HL-60 (cell line): ENCODE data around the gene DPM1.
A peak's percentile ranks its signal among the peaks of the same experiment; 100 is the strongest.

Source experiments
- DNase-seq, 2 experiments: peaks; one replicate each; pipeline ENCODE4 v3.0.0-alpha.2; 2010 to 2020; ENCODE audit warnings: low read depth in 1 of 2, low spot score in 1 of 2
- H3K27ac ChIP-seq: fragments of 250-450 bp; sonication (Bioruptor Pico); replicated peaks from 2 replicates; pipeline ENCODE4 v1.5.1; 2020; ENCODE audit warnings: mild to moderate bottlenecking, moderate library complexity
- H3K27me3 ChIP-seq: fragments of 250-450 bp; sonication (Bioruptor Pico); 2 replicates; pipeline ENCODE4 v1.5.1; 2021; ENCODE audit warnings: mild to moderate bottlenecking, moderate library complexity; ENCODE audit not compliant: insufficient read depth, poor library complexity, severe bottlenecking
- H3K4me3 ChIP-seq: replicated peaks from 2 replicates; pipeline ENCODE4 v1.5.1; 2011; ENCODE audit warnings: mild to moderate bottlenecking, control low read depth, low read length; ENCODE audit not compliant: insufficient read depth
- CTCF ChIP-seq: IDR thresholded peaks from one replicate; pipeline ENCODE4 v1.5.1; 2011; ENCODE audit warnings: low read length, control low read depth, inconsistent platforms; ENCODE audit not compliant: insufficient read depth
- GABPA ChIP-seq: IDR thresholded peaks from 2 replicates; pipeline ENCODE4 v1.6.1; 2012; ENCODE audit warnings: low read depth
- POLR2AphosphoS5 ChIP-seq: IDR thresholded peaks from 2 replicates; pipeline ENCODE4 v1.6.1; 2012; ENCODE audit warnings: low read depth
- SPI1 ChIP-seq: IDR thresholded peaks from 2 replicates; pipeline ENCODE4 v1.6.1; 2012; ENCODE audit warnings: low read depth, mild to moderate bottlenecking, borderline replicate concordance
- TF ChIP-seq, protein P1 (sequence below): IDR thresholded peaks from 2 replicates; pipeline ENCODE4 v1.6.1; 2012; ENCODE audit warnings: low read depth; ENCODE audit not compliant: insufficient replicate concordance

DPM1 gene

GRCh38 chr20:50992336-50992732 lies 34.0 kb upstream of the DPM1 start:
- TF ChIP-seq SPI1 (no peak), CTCF (no peak), POLR2AphosphoS5 (no peak), GABPA (no peak)
- TF ChIP-seq, protein P1, sequence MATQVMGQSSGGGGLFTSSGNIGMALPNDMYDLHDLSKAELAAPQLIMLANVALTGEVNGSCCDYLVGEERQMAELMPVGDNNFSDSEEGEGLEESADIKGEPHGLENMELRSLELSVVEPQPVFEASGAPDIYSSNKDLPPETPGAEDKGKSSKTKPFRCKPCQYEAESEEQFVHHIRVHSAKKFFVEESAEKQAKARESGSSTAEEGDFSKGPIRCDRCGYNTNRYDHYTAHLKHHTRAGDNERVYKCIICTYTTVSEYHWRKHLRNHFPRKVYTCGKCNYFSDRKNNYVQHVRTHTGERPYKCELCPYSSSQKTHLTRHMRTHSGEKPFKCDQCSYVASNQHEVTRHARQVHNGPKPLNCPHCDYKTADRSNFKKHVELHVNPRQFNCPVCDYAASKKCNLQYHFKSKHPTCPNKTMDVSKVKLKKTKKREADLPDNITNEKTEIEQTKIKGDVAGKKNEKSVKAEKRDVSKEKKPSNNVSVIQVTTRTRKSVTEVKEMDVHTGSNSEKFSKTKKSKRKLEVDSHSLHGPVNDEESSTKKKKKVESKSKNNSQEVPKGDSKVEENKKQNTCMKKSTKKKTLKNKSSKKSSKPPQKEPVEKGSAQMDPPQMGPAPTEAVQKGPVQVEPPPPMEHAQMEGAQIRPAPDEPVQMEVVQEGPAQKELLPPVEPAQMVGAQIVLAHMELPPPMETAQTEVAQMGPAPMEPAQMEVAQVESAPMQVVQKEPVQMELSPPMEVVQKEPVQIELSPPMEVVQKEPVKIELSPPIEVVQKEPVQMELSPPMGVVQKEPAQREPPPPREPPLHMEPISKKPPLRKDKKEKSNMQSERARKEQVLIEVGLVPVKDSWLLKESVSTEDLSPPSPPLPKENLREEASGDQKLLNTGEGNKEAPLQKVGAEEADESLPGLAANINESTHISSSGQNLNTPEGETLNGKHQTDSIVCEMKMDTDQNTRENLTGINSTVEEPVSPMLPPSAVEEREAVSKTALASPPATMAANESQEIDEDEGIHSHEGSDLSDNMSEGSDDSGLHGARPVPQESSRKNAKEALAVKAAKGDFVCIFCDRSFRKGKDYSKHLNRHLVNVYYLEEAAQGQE: no peak
- Histone ChIP-seq H3K4me3 (no peak overlapping the region), H3K27ac (no peak overlapping the region), H3K27me3 (no peaks in the 10 kb centered on the region)
- DNase-seq: no peak

DNA sequence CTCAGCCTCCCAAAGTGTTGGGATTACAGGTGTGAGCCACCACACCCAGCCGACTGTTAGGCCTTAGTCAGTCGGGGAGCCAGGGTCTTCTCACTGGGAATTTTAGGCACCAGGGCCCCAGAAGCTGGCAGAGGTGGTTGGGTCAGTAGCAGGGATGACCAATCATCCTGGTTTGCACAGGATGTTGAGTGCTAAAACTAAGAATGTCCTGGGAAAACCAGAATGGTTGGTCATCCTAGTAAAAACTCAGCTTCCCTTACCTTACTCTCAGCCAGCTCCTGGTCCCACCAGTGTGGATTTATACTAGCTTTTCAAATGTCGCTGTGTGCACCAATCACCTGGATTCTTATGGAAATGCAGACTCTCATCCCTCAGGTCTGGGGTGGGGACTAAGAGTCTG lies 32.7 kb upstream of the DPM1 start:
- no peak overlapping the region for H3K4me3 ChIP-seq
- H3K27ac ChIP-seq: no peak overlapping the region
- no peaks in the 10 kb centered on the region for H3K27me3 ChIP-seq
- TF ChIP-seq CTCF (no peak), SPI1 (no peak), POLR2AphosphoS5 (no peak), GABPA (no peak)
- TF ChIP-seq, protein P1: no peak
- DNase-seq: no peak

- DNase-seq: peak; percentile 43 to 64
- TF ChIP-seq CTCF: peak; percentile 75
- TF ChIP-seq, protein P1: no peak
- H3K27me3 ChIP-seq: peaks cover 2% of the 10 kb centered on the region
- no peak overlapping the region for H3K27ac ChIP-seq
- no peak overlapping the region for H3K4me3 ChIP-seq
Observed at GRCh38 chr20:50987493-50988210, 29.3 kb upstream of the DPM1 start.
